ENCODE results near the gene PEX14. TPM values are rescaled to one million over a fixed set of nuclear protein-coding genes. Genes with fewer than 3 reads are reported as not detected.

Gene PEX14
- total and polyA plus RNA-seq, 2 donors (not counting 3 experiments of a cell fraction or from before 2014, with no cell fraction given) = 19.5 to 26.5 TPM

- no peaks in the 10 kb centered on the region for H3K27me3 ChIP-seq (ENCODE audit: control insufficient read depth in 2 of 2, insufficient read depth in 2 of 2, low read length in 2 of 2)
- no peaks in the 10 kb centered on the region for H3K4me1 ChIP-seq (ENCODE audit: control insufficient read depth, extremely low read depth, insufficient read depth, low read length)
- H3K9me1 ChIP-seq (replicated peaks; ENCODE audit: control insufficient read depth, extremely low read depth, insufficient read depth, low read length) = no peaks in the 10 kb centered on the region
- no peak overlapping the region for H3K4me3 ChIP-seq (replicated peaks in 1 of 3; ENCODE audit: insufficient read depth in 1 of 3, low read depth in 1 of 3, low read length in 3 of 3)
- no peaks in the 10 kb centered on the region for H3K79me2 ChIP-seq (ENCODE audit: control insufficient read depth, insufficient read depth, low read length)
- no peak overlapping the region for H3K4me2 ChIP-seq (ENCODE audit: insufficient read depth, low read length)
- FAIRE-seq = no peak
- dilution Hi-C loops (cut with MboI; ENCODE audit: extremely low pct_ligation_motif_present, low sequenced_read_pairs) (no loop called here), intact Hi-C loops (cut with micrococcal nuclease) (no loop called here)
- no peak overlapping the region for H3K27ac ChIP-seq (ENCODE audit: insufficient read depth, low read depth, low read length)
- DNase-seq (ENCODE audit: low read depth, low spot score) = no peak
- peaks cover 0 to 4% of the 10 kb centered on the region in 2 experiments for H3K36me3 ChIP-seq (ENCODE audit: control insufficient read depth in 2 of 2, extremely low read depth in 1 of 2, insufficient read depth in 2 of 2, low read length in 2 of 2)
- no peak overlapping the region for H3K9ac ChIP-seq (replicated peaks; ENCODE audit: extremely low read depth, insufficient read depth, low read length)
- H2AFZ ChIP-seq (ENCODE audit: low read depth, low read length) = no peak overlapping the region
- TF ChIP-seq JUN (IDR thresholded peaks at IDR 0.05; ENCODE audit: borderline replicate concordance, insufficient read depth, insufficient read length, low read depth) = no peak
- no peak for TF ChIP-seq EZH2 (IDR thresholded peaks at IDR 0.05; ENCODE audit: borderline replicate concordance, low read depth, low read length, severe bottlenecking)
- TF ChIP-seq POLR2AphosphoS5 (IDR thresholded peaks at IDR 0.05; ENCODE audit: insufficient read depth, low read depth, low read length) = no peak
- TF ChIP-seq FOS (IDR thresholded peaks at IDR 0.05; ENCODE audit: borderline replicate concordance, insufficient read depth, low read length) = no peak
- TF ChIP-seq POLR2A (IDR thresholded peaks at IDR 0.05; ENCODE audit: low read depth, low read length) = no peak
- no peak for TF ChIP-seq CTCF (IDR thresholded peaks at IDR 0.05; ENCODE audit: extremely low read depth in 1 of 2, insufficient read depth in 1 of 2, low read depth in 1 of 2, low read length in 2 of 2)
- no peak for TF ChIP-seq MYC (IDR thresholded peaks at IDR 0.05; ENCODE audit: low read depth, low read length)
- TF ChIP-seq GATA2 (IDR thresholded peaks at IDR 0.05; ENCODE audit: insufficient read depth, insufficient read length, low read depth, low read length) = no peak
- TF ChIP-seq MAX (IDR thresholded peaks at IDR 0.05; ENCODE audit: insufficient read depth, insufficient read length) = no peak
- POLR2A ChIA-PET = no interaction called here
- CTCF ChIA-PET = no interaction called here
- no peaks in the 10 kb centered on the region for H4K20me1 ChIP-seq (replicated peaks; ENCODE audit: control insufficient read depth, extremely low read depth, insufficient read depth, low read length)
- no TSS peak for BruUV-seq (replicated peaks)
- no peaks in the 10 kb centered on the region for H3K9me3 ChIP-seq (replicated peaks; ENCODE audit: control insufficient read depth, insufficient read depth, low read length)
These were observed 141.9 kb downstream of the PEX14 start for GRCh38 chr1:10616696-10617095.

Data from endothelial cell of umbilical vein (primary cell).